ENCODE measurements around the gene CTNND2. TPM values are rescaled to one million over a fixed set of nuclear protein-coding genes. Genes with fewer than 3 reads are reported as not detected.

CTNND2 gene
- total and polyA plus RNA-seq, 10 of the 15 experiments (the other 5 are each of a cell fraction or from before 2014, with no cell fraction given): 0.02 to 0.16 (median 0.04) TPM; not detected in 7

- TF ChIP-seq SUPT20H (IDR thresholded peaks at IDR 0.05; ENCODE audit: borderline replicate concordance, control insufficient read depth, low read depth, low read length): no peak
- no peak for TF ChIP-seq BACH1 (IDR thresholded peaks at IDR 0.05; ENCODE audit: borderline replicate concordance)
- TF ChIP-seq IRF4 (IDR thresholded peaks at IDR 0.05; ENCODE audit: low read depth, low read length): no peak
- no peak for TF ChIP-seq E2F8 (IDR thresholded peaks at IDR 0.05; ENCODE audit: low read depth, partially characterized antibody)
- no peak for TF ChIP-seq SREBF2 (IDR thresholded peaks at IDR 0.05; ENCODE audit: low read length)
- no peak for TF ChIP-seq MXI1 (IDR thresholded peaks at IDR 0.05; ENCODE audit: low read depth, low read length)
- TF ChIP-seq HDGF (IDR thresholded peaks at IDR 0.05): no peak
- no peak for TF ChIP-seq TCF7 (IDR thresholded peaks at IDR 0.05; ENCODE audit: borderline replicate concordance)
- TF ChIP-seq CBX3 (IDR thresholded peaks at IDR 0.05; ENCODE audit: borderline replicate concordance, low read depth): no peak
- TF ChIP-seq SUZ12 (IDR thresholded peaks at IDR 0.05; ENCODE audit: unreplicated experiment): no peak
- TF ChIP-seq, protein P1, sequence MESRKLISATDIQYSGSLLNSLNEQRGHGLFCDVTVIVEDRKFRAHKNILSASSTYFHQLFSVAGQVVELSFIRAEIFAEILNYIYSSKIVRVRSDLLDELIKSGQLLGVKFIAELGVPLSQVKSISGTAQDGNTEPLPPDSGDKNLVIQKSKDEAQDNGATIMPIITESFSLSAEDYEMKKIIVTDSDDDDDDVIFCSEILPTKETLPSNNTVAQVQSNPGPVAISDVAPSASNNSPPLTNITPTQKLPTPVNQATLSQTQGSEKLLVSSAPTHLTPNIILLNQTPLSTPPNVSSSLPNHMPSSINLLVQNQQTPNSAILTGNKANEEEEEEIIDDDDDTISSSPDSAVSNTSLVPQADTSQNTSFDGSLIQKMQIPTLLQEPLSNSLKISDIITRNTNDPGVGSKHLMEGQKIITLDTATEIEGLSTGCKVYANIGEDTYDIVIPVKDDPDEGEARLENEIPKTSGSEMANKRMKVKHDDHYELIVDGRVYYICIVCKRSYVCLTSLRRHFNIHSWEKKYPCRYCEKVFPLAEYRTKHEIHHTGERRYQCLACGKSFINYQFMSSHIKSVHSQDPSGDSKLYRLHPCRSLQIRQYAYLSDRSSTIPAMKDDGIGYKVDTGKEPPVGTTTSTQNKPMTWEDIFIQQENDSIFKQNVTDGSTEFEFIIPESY (IDR thresholded peaks at IDR 0.05): no peak
Measured at GRCh38 chr5:11922394-11922793, 18.1 kb upstream of the CTNND2 start (continued).

Data from GM12878 (cell line).